HepG2 (cell line): ENCODE results near the gene STK4. TPM values are rescaled to one million over a fixed set of nuclear protein-coding genes. Genes with fewer than 3 reads are reported as not detected.

Experiments used
- KIAA2018 ChIP-seq: sonication (generic); formaldehyde crosslinking; IDR thresholded peaks from 2 replicates; pipeline ENCODE4 v1.5.0; 2020; ENCODE audit warnings: mild to moderate bottlenecking, missing genetic modification reagents, borderline replicate concordance
- KLF13 ChIP-seq: sonication (generic); formaldehyde crosslinking; IDR thresholded peaks from 2 replicates; pipeline ENCODE4 v1.4.0; 2020; ENCODE audit warnings: mild to moderate bottlenecking, missing genetic modification reagents
- MED8 ChIP-seq: sonication (generic); formaldehyde crosslinking; IDR thresholded peaks from 2 replicates; pipeline ENCODE4 v1.8.1; 2023; ENCODE audit warnings: mild to moderate bottlenecking, missing genetic modification reagents; ENCODE audit not compliant: insufficient replicate concordance
- REL ChIP-seq: sonication (generic); formaldehyde crosslinking; conservative IDR thresholded peaks from 2 replicates; pipeline ENCODE4 v1.8.0; 2022; ENCODE audit warnings: mild to moderate bottlenecking, missing genetic modification reagents, moderate library complexity
- RXRB ChIP-seq: IDR thresholded peaks from 2 replicates; pipeline ENCODE4 v1.6.1; 2016; ENCODE audit warnings: borderline replicate concordance, missing genetic modification reagents, missing compliant biosample characterization
- SMC3 ChIP-seq: IDR thresholded peaks from 2 replicates; pipeline ENCODE4 v1.6.1; 2011; ENCODE audit warnings: low read length, improper control_type of control experiment
- SP5 ChIP-seq: IDR thresholded peaks from 2 replicates; pipeline ENCODE4 v1.6.1; 2016; ENCODE audit warnings: low read depth, borderline replicate concordance
- UBTF ChIP-seq: sonication (generic); formaldehyde crosslinking; IDR thresholded peaks from 2 replicates; pipeline ENCODE4 v1.4.0; 2020; ENCODE audit warnings: mild to moderate bottlenecking, missing genetic modification reagents
- ZFP36 ChIP-seq: fragments of 150-350 bp; IDR thresholded peaks from 2 replicates; pipeline ENCODE4 v1.6.1; 2018; ENCODE audit warnings: borderline replicate concordance, low read length, low read depth; ENCODE audit not compliant: partially characterized antibody
- ZNF414 ChIP-seq: sonication (generic); formaldehyde crosslinking; IDR thresholded peaks from 2 replicates; pipeline ENCODE4 v1.5.0; 2020; ENCODE audit warnings: missing genetic modification reagents
- ZNF713 ChIP-seq: sonication (generic); formaldehyde crosslinking; IDR thresholded peaks from 2 replicates; pipeline ENCODE4 v1.4.0; 2020; ENCODE audit warnings: mild to moderate bottlenecking, missing genetic modification reagents
- ZXDC ChIP-seq: sonication (generic); formaldehyde crosslinking; IDR thresholded peaks from 2 replicates; pipeline ENCODE4 v1.5.0; 2020; ENCODE audit warnings: mild to moderate bottlenecking, missing genetic modification reagents
- polyA plus RNA-seq, 8 experiments: library from polyadenylated mRNA; depleted of rRNA in 3 of 8; stranded (reverse) in 7 of 8; unstranded in 1 of 8; fragments of >200 nt; fragmentation: Illumina TruSeq in 4 of 8; extraction: Trizol in 4 of 8; gene quantifications; 2 replicates each; pipeline versions ENCODE4 v1.2.1 to v1.2.3, GENCODE V29; 2011 to 2016; ENCODE audit warnings: low read depth in 4 of 8, missing spikeins in 1 of 8, mixed read lengths in 1 of 8; ENCODE audit not compliant: insufficient read depth in 1 of 8
- total RNA-seq, 5 experiments: library from RNA; depleted of rRNA; stranded (reverse); fragments of >200 nt; fragmentation: Illumina TruSeq; extraction: Trizol; gene quantifications; 2 replicates each; pipeline ENCODE4 v1.2.3, GENCODE V29; 2016; ENCODE audit warnings: low read depth in 1 of 5

The STK4 gene
- total and polyA plus RNA-seq, 2 of the 13 experiments (the other 11 are each of a cell fraction or from before 2014, with no cell fraction given), result 25.6 to 38.3 TPM

- TF ChIP-seq ZXDC (CRISPR knock-in tag) (peak; percentile 94; the same call in 1 of the 2 replicates), ZNF414 (peak; percentile 80), KIAA2018 (CRISPR knock-in tag) (peak; percentile 84; the same call in 1 of the 2 replicates), SMC3 (no peak), ZFP36 (peak; percentile 29), REL (CRISPR knock-in tag) (peak; percentile 97), UBTF (peak; percentile 86), MED8 (no peak), RXRB (CRISPR knock-in tag) (peak; percentile 88; the same call in 1 of the 2 replicates), KLF13 (CRISPR knock-in tag) (no peak), SP5 (CRISPR knock-in tag) (peak; percentile 96), ZNF713 (CRISPR knock-in tag) (0 out of 2 replicates have a peak, but pooled peaks have one; percentile 77)
These were observed at the start of gene STK4 (continued) for GRCh38 chr20:44966030-44966961.
